Measurements from ENCODE around the gene PAM.

Gene PAM

GRCh38 chr5:102860035-102860434 lies 104.9 kb downstream of the PAM start:
- no peak for DNase-seq (ENCODE audit: low read depth in 3 of 3)

- DNase-seq (ENCODE audit: low read depth in 3 of 3): no peak
These were observed 108.0 kb downstream of the PAM start for GRCh38 chr5:102863058-102863457.

- DNase-seq (ENCODE audit: low read depth in 3 of 3): no peak
These were observed 108.9 kb downstream of the PAM start for GRCh38 chr5:102863764-102864560.

- DNase-seq (ENCODE audit: low read depth in 3 of 3): no peak
These were observed 110.0 kb downstream of the PAM start for GRCh38 chr5:102865171-102865509.

- DNase-seq (ENCODE audit: low read depth in 3 of 3): no peak
These were observed 110.6 kb downstream of the PAM start for GRCh38 chr5:102865510-102866236.

GRCh38 chr5:102866237-102866600 lies 111.1 kb downstream of the PAM start:
- no peak for DNase-seq (ENCODE audit: low read depth in 3 of 3)

- DNase-seq (ENCODE audit: low read depth in 3 of 3): no peak
These were observed 113.0 kb downstream of the PAM start for GRCh38 chr5:102867992-102868662.

- no peak for DNase-seq (ENCODE audit: low read depth in 3 of 3)
These were observed 114.1 kb downstream of the PAM start for GRCh38 chr5:102869230-102869629.

GRCh38 chr5:102873379-102873932 lies 118.4 kb downstream of the PAM start:
- DNase-seq (ENCODE audit: low read depth in 3 of 3): no peak

- no peak for DNase-seq (ENCODE audit: low read depth in 3 of 3)
These were observed 118.9 kb downstream of the PAM start for GRCh38 chr5:102874054-102874453.

- DNase-seq (ENCODE audit: low read depth in 3 of 3): no peak
These were observed 120.6 kb downstream of the PAM start for GRCh38 chr5:102875721-102876123.

GRCh38 chr5:102876610-102877009 lies 121.5 kb downstream of the PAM start:
- no peak for DNase-seq (ENCODE audit: low read depth in 3 of 3)

GRCh38 chr5:102879741-102880140 lies 124.6 kb downstream of the PAM start:
- no peak for DNase-seq (ENCODE audit: low read depth in 3 of 3)

- no peak for DNase-seq (ENCODE audit: low read depth in 3 of 3)
These were observed 131.5 kb downstream of the PAM start for GRCh38 chr5:102886586-102886985.

GRCh38 chr5:102888483-102888882 lies 133.4 kb downstream of the PAM start:
- DNase-seq (ENCODE audit: low read depth in 3 of 3): no peak

- no peak for DNase-seq (ENCODE audit: low read depth in 3 of 3)
These were observed 133.9 kb downstream of the PAM start for GRCh38 chr5:102889033-102889432.

GRCh38 chr5:102890133-102890532 lies 135.0 kb downstream of the PAM start:
- DNase-seq (ENCODE audit: low read depth in 3 of 3): no peak

- DNase-seq (ENCODE audit: low read depth in 3 of 3): no peak
These were observed 136.1 kb downstream of the PAM start for GRCh38 chr5:102891175-102891574.

- no peak for DNase-seq (ENCODE audit: low read depth in 3 of 3)
These were observed 138.8 kb downstream of the PAM start for GRCh38 chr5:102893942-102894341.

GRCh38 chr5:102895234-102895633 lies 140.1 kb downstream of the PAM start:
- DNase-seq (ENCODE audit: low read depth in 3 of 3): no peak

GRCh38 chr5:102895976-102896375 lies 140.9 kb downstream of the PAM start:
- no peak for DNase-seq (ENCODE audit: low read depth in 3 of 3)

- no peak for DNase-seq (ENCODE audit: low read depth in 3 of 3)
These were observed 146.5 kb downstream of the PAM start for GRCh38 chr5:102901424-102902134.
